ENCODE measurements around the gene ATG5. TPM values are rescaled to one million over a fixed set of nuclear protein-coding genes. Genes with fewer than 3 reads are reported as not detected.

The ATG5 gene
- total RNA-seq, 2 donors from 2014 or later = 28.4 to 30.1 TPM

DNA sequence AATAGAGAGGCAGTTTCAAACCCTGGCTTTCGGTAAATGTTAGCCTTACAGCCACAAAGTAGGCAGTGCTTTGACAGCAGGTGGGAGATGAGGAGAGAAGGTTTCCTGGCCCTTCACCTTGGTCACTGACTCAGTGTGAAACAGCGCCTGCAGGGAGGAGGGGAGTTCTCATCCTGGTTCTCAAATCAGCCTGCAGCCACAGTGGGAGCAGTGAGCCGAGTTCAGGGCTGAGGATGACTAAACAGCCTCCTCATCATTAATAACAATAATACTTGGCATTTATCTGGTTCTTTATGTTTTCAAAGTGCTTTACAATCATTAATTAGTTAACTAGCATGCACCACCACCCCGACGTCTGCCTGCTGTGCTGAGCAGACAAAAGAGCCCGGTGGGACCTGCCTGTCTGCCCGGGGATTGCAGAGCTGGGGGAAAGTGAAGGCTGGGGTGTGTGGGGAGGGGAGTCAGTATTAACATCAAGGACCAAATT lies 179.8 kb downstream of the ATG5 start:
- Histone ChIP-seq H3K36me3 (no peaks in the 10 kb centered on the region), H3K27me3 (replicated peaks; ENCODE audit: insufficient read depth) (no peaks in the 10 kb centered on the region), H3K9me3 (no peaks in the 10 kb centered on the region), H3K4me1 (ENCODE audit: control insufficient read depth in 1 of 2, low read depth in 2 of 2) (no peaks in the 10 kb centered on the region), H3K4me3 (no peak overlapping the region), H3K27ac (no peak overlapping the region)
- DNase-seq (ENCODE audit: low spot score) (no peak), ATAC-seq (ENCODE audit: insufficient number of reproducible peaks, low FRiP score, low read depth) (no peak)
- TF ChIP-seq, protein P1, sequence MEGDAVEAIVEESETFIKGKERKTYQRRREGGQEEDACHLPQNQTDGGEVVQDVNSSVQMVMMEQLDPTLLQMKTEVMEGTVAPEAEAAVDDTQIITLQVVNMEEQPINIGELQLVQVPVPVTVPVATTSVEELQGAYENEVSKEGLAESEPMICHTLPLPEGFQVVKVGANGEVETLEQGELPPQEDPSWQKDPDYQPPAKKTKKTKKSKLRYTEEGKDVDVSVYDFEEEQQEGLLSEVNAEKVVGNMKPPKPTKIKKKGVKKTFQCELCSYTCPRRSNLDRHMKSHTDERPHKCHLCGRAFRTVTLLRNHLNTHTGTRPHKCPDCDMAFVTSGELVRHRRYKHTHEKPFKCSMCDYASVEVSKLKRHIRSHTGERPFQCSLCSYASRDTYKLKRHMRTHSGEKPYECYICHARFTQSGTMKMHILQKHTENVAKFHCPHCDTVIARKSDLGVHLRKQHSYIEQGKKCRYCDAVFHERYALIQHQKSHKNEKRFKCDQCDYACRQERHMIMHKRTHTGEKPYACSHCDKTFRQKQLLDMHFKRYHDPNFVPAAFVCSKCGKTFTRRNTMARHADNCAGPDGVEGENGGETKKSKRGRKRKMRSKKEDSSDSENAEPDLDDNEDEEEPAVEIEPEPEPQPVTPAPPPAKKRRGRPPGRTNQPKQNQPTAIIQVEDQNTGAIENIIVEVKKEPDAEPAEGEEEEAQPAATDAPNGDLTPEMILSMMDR (IDR thresholded peaks at IDR 0.05) = no peak

DNA sequence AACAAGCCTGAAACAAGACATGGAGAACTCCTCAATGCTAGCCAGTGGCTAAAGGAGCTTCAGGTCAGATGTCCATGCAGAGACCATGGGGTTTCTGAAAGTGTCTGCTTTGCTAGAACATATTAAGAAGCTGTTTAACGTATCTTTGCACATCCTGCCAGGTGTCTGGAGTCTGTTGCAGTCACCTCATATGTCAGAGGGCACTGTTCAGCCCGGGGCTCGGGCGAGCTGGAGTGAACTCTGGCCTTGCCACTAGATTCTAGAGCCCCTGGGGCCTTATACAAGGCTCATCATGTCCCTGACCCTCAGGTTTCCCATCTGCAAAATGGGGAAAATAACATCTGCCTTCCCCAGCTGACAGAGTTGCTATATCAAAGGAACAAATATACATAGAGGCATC lies 180.4 kb downstream of the ATG5 start:
- Histone ChIP-seq H3K4me1 (ENCODE audit: control insufficient read depth in 1 of 2, low read depth in 2 of 2) (no peaks in the 10 kb centered on the region), H3K36me3 (no peaks in the 10 kb centered on the region), H3K27me3 (replicated peaks; ENCODE audit: insufficient read depth) (no peaks in the 10 kb centered on the region), H3K27ac (no peak overlapping the region), H3K4me3 (no peak overlapping the region), H3K9me3 (no peaks in the 10 kb centered on the region)
- ATAC-seq (ENCODE audit: insufficient number of reproducible peaks, low FRiP score, low read depth) (no peak), DNase-seq (ENCODE audit: low spot score) (no peak)
- TF ChIP-seq, protein P1 (IDR thresholded peaks at IDR 0.05) = no peak

DNA sequence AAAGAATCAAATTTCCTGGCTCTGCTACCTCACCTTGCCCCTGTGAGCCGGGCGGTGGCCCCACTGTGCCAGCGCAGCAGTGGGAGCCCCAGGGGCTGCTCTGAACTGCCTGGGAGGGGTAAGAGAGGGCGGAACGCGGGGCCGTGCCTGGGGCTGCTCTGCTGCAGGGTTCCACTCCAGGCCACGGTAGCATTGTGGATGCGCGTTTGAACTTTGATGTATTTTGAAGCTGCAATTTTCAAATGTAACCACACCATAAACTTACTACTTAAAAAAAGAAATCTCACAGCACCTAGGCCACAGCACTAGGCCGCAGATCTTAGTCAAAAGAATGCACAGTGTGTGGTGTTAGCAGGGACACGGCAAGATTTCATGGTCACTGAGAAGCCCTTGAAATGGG lies 181.9 kb downstream of the ATG5 start:
- TF ChIP-seq, protein P1 (IDR thresholded peaks at IDR 0.05) = no peak
- Histone ChIP-seq H3K4me3 (no peak overlapping the region), H3K27me3 (replicated peaks; ENCODE audit: insufficient read depth) (no peaks in the 10 kb centered on the region), H3K9me3 (no peaks in the 10 kb centered on the region), H3K27ac (no peak overlapping the region), H3K4me1 (ENCODE audit: control insufficient read depth in 1 of 2, low read depth in 2 of 2) (no peaks in the 10 kb centered on the region), H3K36me3 (no peaks in the 10 kb centered on the region)
- DNase-seq (ENCODE audit: low spot score) (no peak), ATAC-seq (ENCODE audit: insufficient number of reproducible peaks, low FRiP score, low read depth) (no peak)

DNA sequence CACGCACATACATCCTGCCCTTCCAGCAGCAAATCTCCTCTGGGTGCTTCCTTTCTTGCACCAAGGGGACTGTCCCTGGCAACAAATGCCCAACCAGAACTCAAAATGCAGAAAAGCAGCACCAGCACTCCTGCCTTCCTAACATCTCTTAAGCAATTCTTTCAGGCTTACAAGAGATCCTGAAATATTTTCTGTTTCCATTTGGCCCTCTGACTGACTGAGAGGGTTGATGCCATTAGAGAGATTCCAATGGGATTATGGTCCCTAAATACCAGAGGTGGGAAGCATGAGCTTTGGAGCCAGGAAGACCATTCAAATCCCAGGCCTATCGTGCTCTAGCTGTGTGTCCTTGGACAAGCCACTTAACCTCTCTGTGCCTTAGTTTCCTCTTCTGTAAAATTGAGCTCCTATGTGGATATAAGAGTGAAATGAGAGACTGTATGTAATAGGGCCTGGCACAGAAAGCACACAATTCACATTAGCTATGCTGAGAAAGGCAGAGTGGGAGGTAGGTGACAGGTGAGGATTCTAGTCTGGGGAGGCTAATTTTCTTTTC lies 182.6 kb downstream of the ATG5 start:
- H3K9me3 ChIP-seq = no peaks in the 10 kb centered on the region
- no peak for ATAC-seq (ENCODE audit: insufficient number of reproducible peaks, low FRiP score, low read depth)

DNA sequence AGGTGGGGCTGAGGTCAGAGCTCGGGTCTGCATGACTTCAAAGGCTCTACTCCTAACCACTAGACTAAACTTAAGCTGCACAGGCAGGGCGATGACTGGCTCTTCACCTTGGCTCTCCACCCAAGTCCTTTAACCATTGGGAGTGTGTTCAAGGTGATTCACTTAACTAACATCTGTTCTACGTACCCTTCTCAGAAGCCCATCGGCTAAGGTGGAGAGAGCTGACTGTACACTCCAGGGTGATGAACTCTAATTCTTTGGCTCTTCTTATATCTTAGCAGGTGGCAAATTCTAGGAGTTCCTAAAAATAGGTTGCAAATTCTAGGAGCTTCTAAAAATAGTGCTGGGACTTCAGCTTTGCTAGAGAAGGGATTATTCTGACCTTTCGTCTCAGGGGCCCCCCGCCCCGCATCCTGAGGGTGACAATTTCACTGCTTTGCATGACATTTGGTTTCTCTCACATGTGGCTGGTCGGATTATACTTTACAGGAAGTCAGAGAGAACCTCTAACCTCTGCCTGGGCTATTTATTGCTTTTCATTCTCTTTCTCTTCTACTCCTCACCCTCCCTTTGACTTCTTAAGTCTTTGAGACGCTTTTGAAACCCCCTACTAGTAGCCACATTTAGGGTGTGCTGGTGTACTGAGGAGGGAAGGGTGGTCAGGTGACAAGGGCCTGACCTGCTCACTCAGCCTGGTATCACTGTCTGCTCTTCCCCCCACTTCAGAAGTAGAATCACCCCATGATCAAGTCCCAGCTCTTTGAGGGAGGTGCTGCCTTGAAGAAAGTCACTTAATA lies 183.9 kb downstream of the ATG5 start:
- H3K4me3 ChIP-seq = no peak overlapping the region
- no peak for DNase-seq (ENCODE audit: low spot score)
- ATAC-seq (ENCODE audit: insufficient number of reproducible peaks, low FRiP score, low read depth) = no peak
- H3K36me3 ChIP-seq = no peaks in the 10 kb centered on the region
- TF ChIP-seq, protein P1 (IDR thresholded peaks at IDR 0.05) = no peak
- H3K27ac ChIP-seq = no peak overlapping the region
- no peaks in the 10 kb centered on the region for H3K4me1 ChIP-seq (ENCODE audit: control insufficient read depth in 1 of 2, low read depth in 2 of 2)
- no peaks in the 10 kb centered on the region for H3K27me3 ChIP-seq (replicated peaks; ENCODE audit: insufficient read depth)
- no peaks in the 10 kb centered on the region for H3K9me3 ChIP-seq

More for the DNA sequence above, 182.6 kb downstream of the ATG5 start:
- Histone ChIP-seq H3K4me1 (ENCODE audit: control insufficient read depth in 1 of 2, low read depth in 2 of 2) (no peaks in the 10 kb centered on the region), H3K27me3 (replicated peaks; ENCODE audit: insufficient read depth) (no peaks in the 10 kb centered on the region), H3K4me3 (no peak overlapping the region), H3K27ac (no peak overlapping the region), H3K36me3 (no peaks in the 10 kb centered on the region)
- TF ChIP-seq, protein P1 (IDR thresholded peaks at IDR 0.05) = no peak
- DNase-seq (ENCODE audit: low spot score) = no peak
